Activated naive CD8-positive, alpha-beta T cell (primary cell): ENCODE data around the gene PCDHB7.
"Not testable (repeated sequence)": the region's sequence is repeated elsewhere in the genome, so short reads cannot be mapped to it uniquely, and the experiment has no call there.

Source experiments
- H3K27ac Mint-ChIP-seq: one replicate; pipeline ENCODE4 v1.8.0; 2021; ENCODE audit warnings: mixed read lengths
- H3K27me3 Mint-ChIP-seq: one replicate; pipeline ENCODE4 v1.8.0; 2021; ENCODE audit warnings: mixed read lengths
- H3K36me3 Mint-ChIP-seq: one replicate; pipeline ENCODE4 v1.8.0; 2021; ENCODE audit warnings: mixed read lengths
- H3K4me1 Mint-ChIP-seq: one replicate; pipeline ENCODE4 v1.8.0; 2021; ENCODE audit warnings: low read depth, mixed read lengths
- H3K4me3 Mint-ChIP-seq: one replicate; pipeline ENCODE4 v1.8.0; 2021; ENCODE audit warnings: mild to moderate bottlenecking, mixed read lengths
- H3K9me3 Mint-ChIP-seq: one replicate; pipeline ENCODE4 v1.8.0; 2021; ENCODE audit warnings: low read depth, mixed read lengths

The PCDHB7 gene

DNA sequence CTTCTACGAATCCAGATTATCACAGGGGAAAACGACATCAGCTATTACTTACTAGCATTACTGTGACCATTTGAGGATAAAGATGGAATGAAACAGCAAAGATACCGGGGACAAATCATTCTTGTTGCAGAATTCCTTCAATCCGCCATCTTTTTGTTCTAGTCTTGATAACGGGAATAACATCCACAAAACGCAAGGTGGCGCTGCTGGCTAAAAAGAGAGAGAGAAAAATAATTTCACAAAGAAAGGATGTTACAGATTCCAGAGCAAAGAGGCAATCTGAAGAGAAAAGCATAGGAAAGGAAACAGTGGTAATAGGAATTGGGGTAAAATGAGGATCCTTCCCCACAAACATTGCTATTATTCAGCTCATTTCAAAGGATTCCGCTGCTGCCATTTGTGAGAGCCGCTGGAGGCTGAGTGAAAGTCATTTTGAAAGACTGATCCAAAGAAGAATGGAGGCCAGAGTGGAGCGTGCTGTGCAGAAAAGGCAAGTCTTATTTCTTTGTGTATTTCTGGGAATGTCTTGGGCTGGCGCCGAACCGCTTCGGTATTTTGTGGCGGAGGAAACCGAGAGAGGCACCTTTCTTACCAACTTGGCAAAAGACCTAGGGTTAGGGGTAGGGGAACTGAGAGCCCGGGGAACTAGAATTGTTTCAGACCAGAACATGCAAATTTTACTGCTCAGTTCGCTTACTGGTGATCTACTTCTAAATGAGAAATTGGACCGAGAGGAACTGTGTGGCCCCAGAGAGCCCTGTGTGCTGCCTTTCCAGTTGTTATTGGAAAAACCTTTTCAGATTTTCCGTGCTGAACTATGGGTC lies at the start of gene PCDHB7:
Gene PCDHB7 (plus strand): TSS at position 264 of the 824 bp plus-strand sequence. CDS start 192 bp downstream, at position 456.
- H3K4me1 Mint-ChIP-seq, result no peaks in the 10 kb centered on the region
- H3K27me3 Mint-ChIP-seq, result peaks cover 35% of the 10 kb centered on the region
- H3K36me3 Mint-ChIP-seq, result peaks cover 6% of the 10 kb centered on the region
- H3K4me3 Mint-ChIP-seq, result no peak within 1 kb of the TSS
- peaks cover 5% of the 10 kb centered on the region for H3K9me3 Mint-ChIP-seq
- no peak within 1 kb of the TSS for H3K27ac Mint-ChIP-seq

DNA sequence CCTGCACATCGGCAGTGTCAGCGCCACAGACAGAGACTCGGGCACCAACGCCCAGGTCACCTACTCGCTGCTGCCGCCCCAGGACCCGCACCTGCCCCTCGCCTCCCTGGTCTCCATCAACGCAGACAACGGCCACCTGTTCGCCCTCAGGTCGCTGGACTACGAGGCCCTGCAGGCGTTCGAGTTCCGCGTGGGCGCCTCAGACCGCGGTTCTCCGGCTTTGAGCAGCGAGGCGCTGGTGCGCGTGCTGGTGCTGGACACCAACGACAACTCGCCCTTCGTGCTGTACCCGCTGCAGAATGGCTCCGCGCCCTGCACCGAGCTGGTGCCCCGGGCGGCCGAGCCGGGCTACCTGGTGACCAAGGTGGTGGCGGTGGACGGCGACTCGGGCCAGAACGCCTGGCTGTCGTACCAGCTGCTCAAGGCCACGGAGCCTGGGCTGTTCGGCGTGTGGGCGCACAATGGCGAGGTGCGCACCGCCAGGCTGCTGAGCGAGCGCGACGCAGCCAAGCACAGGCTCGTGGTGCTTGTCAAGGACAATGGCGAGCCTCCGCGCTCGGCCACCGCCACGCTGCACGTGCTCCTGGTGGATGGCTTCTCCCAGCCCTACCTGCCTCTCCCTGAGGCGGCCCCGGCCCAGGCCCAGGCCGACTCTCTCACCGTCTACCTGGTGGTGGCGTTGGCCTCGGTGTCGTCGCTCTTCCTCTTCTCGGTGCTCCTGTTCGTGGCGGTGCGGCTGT lies 48.9 kb upstream of the PCDHB7 start:
- not testable (repeated sequence) for H3K4me3 Mint-ChIP-seq, H3K4me1 Mint-ChIP-seq, H3K27ac Mint-ChIP-seq, H3K36me3 Mint-ChIP-seq
- H3K27me3 Mint-ChIP-seq, result peaks cover 19% of the 10 kb centered on the region
- H3K9me3 Mint-ChIP-seq, result peaks cover 14% of the 10 kb centered on the region

- Mint-ChIP-seq H3K27me3 (peaks cover 18% of the 10 kb centered on the region), H3K4me3 (no peak overlapping the region), H3K27ac (no peak overlapping the region), H3K36me3 (peaks cover 7% of the 10 kb centered on the region), H3K9me3 (peaks cover 9% of the 10 kb centered on the region), H3K4me1 (no peaks in the 10 kb centered on the region)
Measured at GRCh38 chr5:141127305-141127704, 45.1 kb upstream of the PCDHB7 start.

GRCh38 chr5:141135030-141135717 lies 37.3 kb upstream of the PCDHB7 start, which contains the start of gene PCDHB5:
Gene PCDHB5 (plus strand): TSS chr5:141135206. CDS start chr5:141135435, 229 bp downstream.
- H3K9me3 Mint-ChIP-seq, result peaks cover 20% of the 10 kb centered on the region
- peaks cover 4% of the 10 kb centered on the region for H3K4me1 Mint-ChIP-seq
- peaks cover 3% of the 10 kb centered on the region for H3K36me3 Mint-ChIP-seq
- no peak within 1 kb of the TSS for H3K27ac Mint-ChIP-seq
- peak within 1 kb of the TSS; percentile 67 for H3K4me3 Mint-ChIP-seq
- peaks cover 25% of the 10 kb centered on the region for H3K27me3 Mint-ChIP-seq

- peaks cover 17% of the 10 kb centered on the region for H3K9me3 Mint-ChIP-seq
- peaks cover 4% of the 10 kb centered on the region for H3K4me1 Mint-ChIP-seq
- H3K36me3 Mint-ChIP-seq, result peaks cover 3% of the 10 kb centered on the region
- H3K27me3 Mint-ChIP-seq, result peaks cover 25% of the 10 kb centered on the region
- H3K27ac Mint-ChIP-seq, result no peak overlapping the region
- H3K4me3 Mint-ChIP-seq, result no peak overlapping the region
Measured at GRCh38 chr5:141135718-141136266, 36.7 kb upstream of the PCDHB7 start.

DNA sequence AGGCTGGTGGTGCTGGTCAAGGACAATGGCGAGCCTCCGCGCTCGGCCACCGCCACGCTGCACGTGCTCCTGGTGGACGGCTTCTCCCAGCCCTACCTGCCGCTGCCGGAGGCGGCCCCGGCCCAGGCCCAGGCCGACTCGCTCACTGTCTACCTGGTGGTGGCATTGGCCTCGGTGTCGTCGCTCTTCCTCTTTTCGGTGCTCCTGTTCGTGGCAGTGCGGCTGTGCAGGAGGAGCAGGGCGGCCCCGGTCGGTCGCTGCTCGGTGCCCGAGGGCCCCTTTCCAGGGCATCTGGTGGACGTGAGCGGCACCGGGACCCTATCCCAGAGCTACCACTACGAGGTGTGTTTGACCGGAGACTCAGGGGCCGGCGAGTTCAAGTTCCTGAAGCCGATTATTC lies 35.1 kb upstream of the PCDHB7 start:
- H3K27ac Mint-ChIP-seq, H3K4me1 Mint-ChIP-seq, H3K4me3 Mint-ChIP-seq, H3K36me3 Mint-ChIP-seq: not testable (repeated sequence)
- Mint-ChIP-seq H3K27me3 (peaks cover 28% of the 10 kb centered on the region), H3K9me3 (peaks cover 17% of the 10 kb centered on the region)

DNA sequence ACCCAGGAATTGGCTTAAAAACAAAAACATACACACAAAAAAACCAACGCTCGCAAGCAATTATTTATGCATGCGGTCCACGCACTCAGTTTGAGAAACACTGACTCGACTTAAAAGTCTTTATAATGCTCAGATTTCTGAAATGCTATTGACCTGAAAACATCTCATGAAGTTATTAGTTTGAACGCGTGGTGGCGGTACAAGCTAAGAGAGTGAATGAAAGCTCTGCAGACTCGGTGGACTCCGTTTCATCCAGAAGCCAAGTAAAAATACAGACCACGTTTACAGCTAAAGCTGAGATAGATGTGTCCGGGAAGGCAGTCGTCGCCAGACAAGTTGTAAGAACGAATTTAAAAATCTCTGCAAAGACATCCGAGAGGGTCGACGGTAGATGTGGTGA lies 22.6 kb upstream of the PCDHB7 start, which contains the start of gene PCDHB6:
Gene PCDHB6 (plus strand): TSS at position 246 of the 400 bp plus-strand sequence. CDS start 201 bp downstream, outside the sequence.
- Mint-ChIP-seq H3K36me3 (peaks cover 12% of the 10 kb centered on the region), H3K4me3 (no peak within 1 kb of the TSS), H3K4me1 (peaks cover 4% of the 10 kb centered on the region), H3K9me3 (peaks cover 13% of the 10 kb centered on the region), H3K27ac (peak within 1 kb of the TSS; percentile 2), H3K27me3 (peaks cover 38% of the 10 kb centered on the region)

DNA sequence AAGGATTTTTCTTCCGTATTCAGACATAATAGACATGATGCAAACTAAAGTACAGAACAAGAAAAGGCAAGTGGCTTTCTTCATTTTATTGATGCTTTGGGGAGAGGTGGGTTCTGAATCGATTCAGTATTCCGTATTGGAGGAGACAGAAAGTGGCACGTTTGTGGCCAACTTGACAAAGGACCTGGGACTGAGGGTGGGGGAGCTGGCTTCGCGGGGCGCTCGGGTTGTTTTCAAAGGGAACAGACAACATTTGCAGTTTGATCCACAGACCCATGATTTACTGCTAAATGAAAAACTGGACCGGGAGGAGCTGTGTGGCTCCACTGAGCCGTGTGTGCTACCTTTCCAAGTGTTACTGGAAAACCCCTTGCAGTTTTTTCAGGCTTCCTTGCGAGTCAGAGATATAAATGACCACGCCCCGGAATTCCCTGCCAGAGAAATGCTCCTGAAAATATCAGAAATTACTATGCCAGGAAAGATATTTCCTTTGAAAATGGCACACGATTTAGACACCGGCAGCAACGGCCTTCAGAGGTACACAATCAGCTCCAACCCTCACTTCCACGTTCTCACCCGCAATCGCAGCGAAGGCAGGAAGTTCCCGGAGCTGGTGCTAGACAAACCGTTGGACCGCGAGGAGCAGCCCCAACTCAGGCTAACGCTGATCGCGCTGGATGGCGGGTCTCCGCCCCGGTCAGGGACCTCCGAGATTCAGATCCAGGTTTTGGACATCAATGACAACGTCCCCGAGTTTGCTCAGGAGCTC lies 22.0 kb upstream of the PCDHB7 start:
- Mint-ChIP-seq H3K9me3 (peaks cover 13% of the 10 kb centered on the region), H3K4me3 (no peak overlapping the region), H3K27me3 (peaks cover 34% of the 10 kb centered on the region), H3K36me3 (peaks cover 12% of the 10 kb centered on the region), H3K27ac (no peak overlapping the region), H3K4me1 (peaks cover 4% of the 10 kb centered on the region)

DNA sequence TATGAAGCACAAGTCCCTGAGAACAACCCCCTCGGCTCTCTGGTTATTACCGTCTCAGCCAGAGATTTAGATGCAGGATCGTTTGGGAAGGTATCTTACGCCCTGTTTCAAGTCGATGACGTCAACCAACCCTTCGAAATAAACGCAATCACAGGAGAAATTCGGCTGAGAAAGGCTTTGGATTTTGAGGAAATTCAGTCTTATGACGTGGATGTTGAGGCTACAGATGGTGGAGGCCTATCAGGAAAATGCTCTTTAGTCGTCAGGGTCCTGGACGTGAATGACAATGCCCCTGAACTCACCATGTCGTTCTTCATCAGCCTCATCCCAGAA lies 21.5 kb upstream of the PCDHB7 start:
- Mint-ChIP-seq H3K36me3 (peaks cover 12% of the 10 kb centered on the region), H3K4me1 (peaks cover 4% of the 10 kb centered on the region), H3K27ac (no peak overlapping the region), H3K9me3 (peaks cover 13% of the 10 kb centered on the region), H3K4me3 (no peak overlapping the region), H3K27me3 (peaks cover 37% of the 10 kb centered on the region)

DNA sequence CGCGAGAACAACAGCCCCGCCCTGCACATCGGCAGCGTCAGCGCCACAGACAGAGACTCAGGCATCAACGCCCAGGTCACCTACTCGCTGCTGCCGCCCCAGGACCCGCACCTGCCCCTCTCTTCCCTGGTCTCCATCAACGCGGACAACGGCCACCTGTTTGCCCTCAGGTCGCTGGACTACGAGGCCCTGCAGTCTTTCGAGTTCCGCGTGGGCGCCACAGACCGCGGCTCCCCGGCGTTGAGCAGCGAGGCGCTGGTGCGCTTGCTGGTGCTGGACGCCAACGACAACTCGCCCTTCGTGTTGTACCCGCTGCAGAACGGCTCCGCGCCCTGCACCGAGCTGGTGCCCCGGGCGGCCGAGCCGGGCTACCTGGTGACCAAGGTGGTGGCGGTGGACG lies 20.8 kb upstream of the PCDHB7 start:
- not testable (repeated sequence) for H3K27ac Mint-ChIP-seq, H3K4me1 Mint-ChIP-seq, H3K4me3 Mint-ChIP-seq
- peaks cover 15% of the 10 kb centered on the region for H3K36me3 Mint-ChIP-seq
- peaks cover 44% of the 10 kb centered on the region for H3K27me3 Mint-ChIP-seq
- H3K9me3 Mint-ChIP-seq, result peaks cover 15% of the 10 kb centered on the region

DNA sequence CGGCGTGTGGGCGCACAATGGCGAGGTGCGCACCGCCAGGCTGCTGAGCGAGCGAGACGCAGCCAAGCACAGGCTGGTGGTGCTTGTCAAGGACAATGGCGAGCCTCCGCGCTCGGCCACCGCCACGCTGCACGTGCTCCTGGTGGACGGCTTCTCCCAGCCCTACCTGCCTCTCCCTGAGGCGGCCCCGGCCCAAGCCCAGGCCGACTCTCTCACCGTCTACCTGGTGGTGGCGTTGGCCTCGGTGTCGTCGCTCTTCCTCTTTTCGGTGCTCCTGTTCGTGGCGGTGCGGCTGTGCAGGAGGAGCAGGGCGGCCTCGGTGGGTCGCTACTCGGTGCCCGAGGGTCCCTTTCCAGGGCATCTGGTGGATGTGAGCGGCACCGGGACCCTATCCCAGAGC lies 20.3 kb upstream of the PCDHB7 start:
- H3K4me3 Mint-ChIP-seq, H3K27ac Mint-ChIP-seq, H3K4me1 Mint-ChIP-seq: not testable (repeated sequence)
- peaks cover 16% of the 10 kb centered on the region for H3K36me3 Mint-ChIP-seq
- H3K9me3 Mint-ChIP-seq, result peaks cover 16% of the 10 kb centered on the region
- peaks cover 47% of the 10 kb centered on the region for H3K27me3 Mint-ChIP-seq

- no peak overlapping the region for H3K4me3 Mint-ChIP-seq
- H3K27ac Mint-ChIP-seq, result no peak overlapping the region
- peaks cover 11% of the 10 kb centered on the region for H3K9me3 Mint-ChIP-seq
- peaks cover 13% of the 10 kb centered on the region for H3K36me3 Mint-ChIP-seq
- no peaks in the 10 kb centered on the region for H3K4me1 Mint-ChIP-seq
- peaks cover 42% of the 10 kb centered on the region for H3K27me3 Mint-ChIP-seq
Measured at GRCh38 chr5:141155540-141156374, 16.7 kb upstream of the PCDHB7 start.

- not testable (repeated sequence) for H3K4me3 Mint-ChIP-seq, H3K27ac Mint-ChIP-seq, H3K4me1 Mint-ChIP-seq
- Mint-ChIP-seq H3K9me3 (peaks cover 11% of the 10 kb centered on the region), H3K27me3 (peaks cover 34% of the 10 kb centered on the region), H3K36me3 (peaks cover 13% of the 10 kb centered on the region)
Measured at GRCh38 chr5:141157356-141157755, 15.1 kb upstream of the PCDHB7 start.
